Left forelimb (tissue), 1 donor: ENCODE results near the gene HDAC9.

Experiments
- DNase-seq: peaks from one replicate; pipeline ENCODE4 v3.0.0-alpha.2; 2018; ENCODE audit warnings: low spot score

HDAC9 gene

DNA sequence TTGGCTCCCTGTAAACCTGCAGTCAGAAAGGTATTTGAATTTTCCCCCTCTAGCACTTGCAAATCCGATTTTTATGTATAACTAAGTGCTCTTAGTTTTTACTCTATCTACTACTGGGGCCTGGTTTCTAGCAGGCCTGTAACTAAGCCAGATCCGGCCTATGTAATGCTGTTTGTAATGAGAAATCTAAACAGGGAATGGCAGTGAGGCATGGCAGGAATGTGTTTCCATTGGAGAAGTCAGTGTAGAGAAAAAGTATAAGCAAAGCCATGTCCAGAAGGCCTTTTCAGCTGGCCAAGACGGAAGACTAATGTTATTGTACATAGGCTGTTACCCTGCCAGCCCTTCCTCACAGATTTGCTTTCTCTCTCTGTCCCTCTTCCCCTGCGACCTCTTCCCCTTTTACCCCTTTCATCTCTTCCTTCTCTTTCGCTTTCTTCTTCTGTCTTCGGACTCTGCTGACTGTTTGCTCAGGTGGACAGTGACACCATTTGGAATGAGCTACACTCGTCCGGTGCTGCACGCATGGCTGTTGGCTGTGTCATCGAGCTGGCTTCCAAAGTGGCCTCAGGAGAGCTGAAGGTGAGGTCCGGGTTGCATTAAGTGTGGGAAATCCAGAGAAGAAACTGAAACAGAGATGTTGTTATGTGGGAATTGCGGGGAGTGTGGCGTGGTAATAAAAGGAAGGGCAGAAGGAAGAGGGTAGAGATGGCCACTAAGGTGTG is 297.5 kb downstream of the HDAC9 start:
- no peak for DNase-seq

DNA sequence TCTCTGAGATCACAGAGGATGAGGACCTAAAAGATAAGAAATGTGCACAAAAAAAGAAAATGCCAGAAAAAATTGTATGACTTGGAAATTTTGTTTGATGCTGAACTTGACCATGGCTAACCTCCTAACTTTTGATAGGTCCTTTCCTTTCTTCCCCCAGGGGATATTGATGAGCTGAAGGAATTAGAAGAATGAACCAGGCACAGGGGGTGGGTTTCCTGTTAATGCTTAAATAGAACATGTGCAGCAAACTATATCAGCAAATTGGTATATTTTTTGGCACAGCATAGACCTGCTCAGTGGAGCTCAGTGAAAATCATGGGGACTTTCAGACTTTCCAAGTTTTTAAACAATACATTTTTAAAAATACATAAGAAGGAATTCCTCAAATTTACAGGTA is 300.7 kb downstream of the HDAC9 start:
- no peak for DNase-seq

GRCh38 chr7:18798088-18798906 is 302.7 kb downstream of the HDAC9 start:
- DNase-seq = no peak

DNA sequence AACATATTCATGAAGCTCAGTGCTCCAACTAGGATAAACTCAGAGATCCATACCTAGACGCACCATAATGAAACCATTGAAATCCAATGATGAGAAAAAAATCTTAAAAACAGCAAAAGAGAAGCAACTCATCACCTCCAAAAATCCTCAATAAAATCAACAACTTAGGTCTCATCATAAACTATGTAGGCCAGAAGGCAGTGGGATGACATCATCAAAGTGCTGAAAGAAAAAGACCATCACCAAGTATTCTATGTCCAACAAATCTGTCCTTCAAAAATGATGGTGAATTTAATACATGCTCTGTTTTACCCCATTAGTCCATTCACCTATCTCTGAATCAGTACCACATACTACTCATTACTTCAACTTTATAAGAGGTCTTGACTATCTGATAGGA is 304.4 kb downstream of the HDAC9 start:
- no peak for DNase-seq

- DNase-seq = no peak
Observed at GRCh38 chr7:18803923-18804322, 308.4 kb downstream of the HDAC9 start.

DNA sequence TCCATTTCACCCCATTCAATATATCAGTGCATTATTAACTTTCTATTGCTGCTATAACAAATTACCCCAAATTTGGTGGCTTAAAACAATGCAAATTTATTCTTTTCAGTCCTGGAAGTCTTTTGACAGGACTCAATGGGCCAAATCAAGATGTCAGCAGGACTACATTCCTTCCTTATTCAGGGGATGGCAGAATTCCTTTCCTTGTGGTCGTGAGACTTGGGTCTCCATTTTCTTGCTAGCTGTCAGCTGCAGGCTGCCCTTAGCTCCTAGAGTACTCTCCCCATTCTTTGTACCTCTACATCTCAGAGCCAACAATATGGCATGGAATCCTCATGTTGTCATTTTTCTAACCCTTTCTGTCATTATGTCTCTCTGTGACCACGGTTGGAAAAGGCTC is 310.6 kb downstream of the HDAC9 start:
- DNase-seq = no peak

DNA sequence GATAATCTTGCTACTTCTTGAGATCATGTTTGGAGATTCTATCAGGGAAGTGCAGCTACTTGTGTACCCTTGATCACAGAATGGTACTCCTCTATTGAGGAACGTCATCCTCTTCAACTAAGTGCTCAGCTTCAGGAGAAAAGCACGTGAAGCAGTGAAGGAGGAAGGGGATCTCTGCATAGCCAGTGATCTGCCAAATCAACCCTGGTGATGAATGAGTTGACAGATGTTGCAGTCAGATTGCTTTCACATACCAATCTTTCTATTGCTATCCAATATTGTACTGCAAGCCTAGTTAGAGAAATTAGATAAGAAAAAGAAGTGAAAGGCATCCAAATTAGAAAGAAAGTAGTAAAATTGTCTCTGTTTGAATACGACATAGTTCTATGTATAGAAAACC is 312.5 kb downstream of the HDAC9 start:
- DNase-seq = no peak

- no peak for DNase-seq
Observed at GRCh38 chr7:18815261-18815960, 319.9 kb downstream of the HDAC9 start.

- no peak for DNase-seq
Observed at GRCh38 chr7:18820981-18821380, 325.4 kb downstream of the HDAC9 start.

DNA sequence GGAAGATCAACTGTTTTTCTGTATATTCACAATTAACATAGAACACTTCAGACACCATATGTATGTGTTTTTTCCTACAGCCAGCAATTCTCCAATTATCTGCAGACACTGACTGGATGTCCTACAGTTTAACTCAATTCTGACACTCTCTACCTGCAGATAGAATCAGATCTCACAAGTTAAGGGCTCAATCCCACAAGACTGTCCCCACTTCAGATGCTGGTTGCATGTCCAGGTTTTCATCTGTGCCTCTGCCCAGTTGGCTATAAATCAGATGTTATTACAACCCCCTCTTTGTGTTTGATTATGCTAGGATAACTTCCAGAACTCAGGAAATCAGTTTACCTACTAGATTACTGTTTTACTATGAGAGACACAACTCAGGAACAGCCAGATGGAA is 326.0 kb downstream of the HDAC9 start:
- no peak for DNase-seq

DNA sequence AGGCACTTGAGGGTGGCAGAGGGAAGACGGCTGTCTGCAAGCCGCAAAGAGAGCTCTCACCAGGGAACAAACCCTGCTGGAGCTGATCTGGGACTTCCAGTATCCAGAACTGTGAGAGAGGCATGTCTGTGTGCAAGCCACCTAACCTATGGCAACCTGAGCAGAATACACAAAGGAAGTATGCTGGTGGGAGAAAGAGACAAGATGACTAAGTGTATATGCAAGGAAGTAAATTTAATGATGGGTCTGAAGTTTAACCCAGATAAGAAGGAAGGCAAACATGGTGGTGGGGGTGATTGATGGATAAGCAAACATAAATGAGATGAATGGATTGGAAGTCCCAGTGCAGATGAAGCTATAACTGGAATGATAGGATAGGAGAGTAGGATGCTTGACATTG is 328.6 kb downstream of the HDAC9 start:
- no peak for DNase-seq

GRCh38 chr7:18828260-18828993 is 332.9 kb downstream of the HDAC9 start:
- DNase-seq = no peak

DNA sequence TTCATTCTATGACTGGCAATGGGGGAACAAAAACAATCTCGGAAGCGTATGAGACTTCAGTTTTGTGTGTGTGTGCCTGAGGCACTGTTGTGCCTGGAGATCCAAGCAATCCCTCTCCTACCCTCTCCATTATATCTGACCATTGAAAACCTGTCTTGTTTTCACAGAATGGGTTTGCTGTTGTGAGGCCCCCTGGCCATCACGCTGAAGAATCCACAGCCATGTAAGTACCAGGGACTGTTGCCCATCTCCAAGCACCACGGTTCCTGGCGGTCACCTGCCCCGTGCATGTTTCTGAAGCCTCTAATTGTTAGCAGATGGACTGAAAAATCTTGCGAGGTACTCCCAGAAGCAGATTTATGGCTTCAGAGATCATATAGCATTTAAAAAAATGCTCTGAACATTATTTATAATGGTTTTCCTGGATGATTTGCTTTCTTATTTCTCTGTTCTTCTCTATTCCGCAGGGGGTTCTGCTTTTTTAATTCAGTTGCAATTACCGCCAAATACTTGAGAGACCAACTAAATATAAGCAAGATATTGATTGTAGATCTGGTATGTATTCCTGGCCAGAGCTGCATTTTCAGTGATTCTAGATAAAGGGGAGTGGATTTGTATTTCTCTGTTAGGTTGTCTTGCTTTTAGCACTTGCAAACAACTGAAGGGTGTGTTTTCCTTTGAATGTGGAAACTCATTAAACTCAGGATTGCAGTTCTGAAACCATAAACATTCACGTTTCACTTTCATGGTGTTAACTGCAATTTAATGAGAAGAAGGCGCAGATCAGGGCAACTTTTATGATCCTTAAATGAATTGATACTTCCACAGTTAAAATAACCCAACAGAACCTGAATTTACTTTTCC is 333.7 kb downstream of the HDAC9 start:
- DNase-seq = no peak

- no peak for DNase-seq
Observed at GRCh38 chr7:18829858-18830285, 334.3 kb downstream of the HDAC9 start.

- DNase-seq = no peak
Observed at GRCh38 chr7:18831419-18831818, 335.9 kb downstream of the HDAC9 start.

GRCh38 chr7:18831943-18832342 is 336.4 kb downstream of the HDAC9 start:
- DNase-seq = no peak

- no peak for DNase-seq
Observed at GRCh38 chr7:18834577-18834976, 339.0 kb downstream of the HDAC9 start.

DNA sequence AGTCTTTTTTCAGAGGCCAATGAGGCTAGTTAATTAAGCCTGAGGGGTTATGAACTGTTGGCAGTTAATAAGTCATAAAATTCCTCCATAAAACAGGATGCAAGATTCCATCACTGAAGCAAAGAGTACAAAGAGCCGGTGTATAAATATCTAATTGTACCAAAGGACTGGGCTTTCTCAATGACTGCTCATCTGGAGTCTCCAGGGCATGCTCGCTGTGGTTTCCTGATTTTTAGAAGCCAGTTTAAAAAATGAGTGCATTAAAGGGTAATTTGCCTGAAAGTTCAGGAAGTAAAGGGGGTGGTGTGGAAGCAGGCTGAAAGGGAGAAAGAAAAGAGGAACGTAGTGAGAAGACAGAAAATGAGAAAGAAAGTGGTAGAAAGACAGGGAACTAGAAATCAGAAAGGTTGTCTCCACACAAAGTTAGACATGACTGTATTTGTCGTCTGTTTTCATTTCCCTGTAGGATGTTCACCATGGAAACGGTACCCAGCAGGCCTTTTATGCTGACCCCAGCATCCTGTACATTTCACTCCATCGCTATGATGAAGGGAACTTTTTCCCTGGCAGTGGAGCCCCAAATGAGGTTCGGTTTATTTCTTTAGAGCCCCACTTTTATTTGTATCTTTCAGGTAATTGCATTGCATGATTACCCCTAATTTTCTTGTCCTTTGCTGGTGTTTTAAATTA is 339.6 kb downstream of the HDAC9 start:
- no peak for DNase-seq

DNA sequence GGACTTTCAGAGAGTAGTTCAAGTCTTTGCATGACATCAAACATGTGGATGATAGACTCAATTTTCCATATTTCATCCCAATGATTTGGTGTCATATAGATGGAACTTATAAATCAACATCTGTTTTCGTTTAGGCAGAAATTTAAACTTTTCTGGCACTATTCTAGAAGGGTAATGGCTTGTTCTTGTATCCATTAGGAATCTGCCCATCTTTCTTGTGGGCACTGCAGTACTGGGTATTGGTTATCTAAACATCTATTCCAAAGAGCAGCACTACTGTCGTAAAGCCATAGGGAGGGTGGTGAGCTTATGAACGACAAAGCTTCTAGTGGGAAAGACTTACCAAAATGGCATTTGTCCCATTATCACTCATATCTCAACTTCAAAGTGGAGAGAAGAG is 348.4 kb downstream of the HDAC9 start:
- no peak for DNase-seq

GRCh38 chr7:18844735-18845134 is 349.2 kb downstream of the HDAC9 start:
- DNase-seq = no peak

DNA sequence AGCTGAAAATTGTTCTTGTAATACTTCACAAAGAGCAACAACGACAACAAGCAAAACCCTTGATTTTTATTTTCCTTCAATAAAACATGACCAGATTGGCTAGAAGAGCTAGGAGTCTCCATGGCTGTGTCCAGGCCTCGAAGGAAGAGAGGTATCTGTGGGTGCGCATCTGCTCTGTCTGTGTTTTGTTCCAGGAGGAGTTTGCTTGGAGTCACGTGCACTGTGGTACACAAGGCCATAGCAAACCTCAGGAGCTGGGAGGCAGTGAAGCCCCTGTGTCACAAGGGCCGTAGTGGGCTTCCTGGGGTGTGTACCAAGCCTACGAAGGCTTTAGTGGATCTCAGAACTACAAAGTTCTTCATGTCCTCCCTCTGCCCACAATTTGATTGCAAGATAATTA is 350.2 kb downstream of the HDAC9 start:
- DNase-seq = no peak
